PFSK-1 (cell line): Measurements from ENCODE around the gene CD247.

Source experiments
- POLR2AphosphoS5 ChIP-seq: IDR thresholded peaks from 2 replicates; pipeline ENCODE4 v1.6.1; 2012; ENCODE audit warnings: low read depth, mild to moderate bottlenecking, control low read depth, low read length, moderate library complexity
- REST ChIP-seq, 2 experiments: IDR thresholded peaks; 2 replicates each; pipeline versions ENCODE4 v1.6.1 to v1.8.0; 2011 to 2012; ENCODE audit warnings: low read depth in 2 of 2, low read length in 2 of 2, control low read depth in 1 of 2, inconsistent platforms in 1 of 2, mild to moderate bottlenecking in 1 of 2, moderate library complexity in 1 of 2; ENCODE audit not compliant: insufficient read depth in 1 of 2

GRCh38 chr1:167463875-167464575 lies 54.3 kb downstream of the CD247 start:
- TF ChIP-seq REST (IDR thresholded peaks at IDR 0.05; ENCODE audit: insufficient read depth in 1 of 2, low read depth in 2 of 2, low read length in 2 of 2) (no peak), POLR2AphosphoS5 (no peak)
